Measurements from ENCODE around the gene MAGEB17. TPM values are rescaled to one million over a fixed set of nuclear protein-coding genes. Genes with fewer than 3 reads are reported as not detected.
A peak's percentile ranks its signal among the peaks of the same experiment; 100 is the strongest.

MAGEB17 gene
- total and polyA plus RNA-seq, 2 experiments from 2014 or later = 0.14 to 0.42 TPM

DNA sequence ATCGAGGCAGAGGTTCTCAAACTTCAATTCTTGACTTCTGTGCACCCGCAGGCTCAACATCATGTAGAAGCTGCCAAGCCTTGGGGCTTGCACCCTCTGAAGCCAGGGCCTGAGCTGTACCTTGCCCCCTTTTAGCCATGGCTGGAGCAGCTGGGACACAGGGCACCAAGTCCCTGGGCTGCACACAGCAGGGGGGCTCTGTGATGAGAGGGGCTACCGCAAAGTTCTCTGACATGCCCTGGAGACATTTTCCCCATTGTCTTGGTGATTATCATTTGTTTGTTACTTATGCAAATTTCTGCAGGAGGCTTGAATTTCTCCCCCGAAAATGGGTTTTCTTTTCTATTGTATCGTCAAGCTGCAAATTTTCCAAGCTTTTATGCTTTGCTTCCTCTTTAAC lies 4.9 kb upstream of the MAGEB17 start:
- Mint-ChIP-seq H3K36me3 (ENCODE audit: low read depth) (peaks cover 15% of the 10 kb centered on the region; the same call in 2 of the 3 replicates), H3K4me3 (no peak overlapping the region), H3K27ac (no peak overlapping the region), H3K4me1 (peaks cover 18% of the 10 kb centered on the region), H3K27me3 (ENCODE audit: insufficient read depth, low read depth, poor library complexity) (peaks cover 2% of the 10 kb centered on the region), H3K9me3 (no peaks in the 10 kb centered on the region)
- Histone ChIP-seq H3K4me1 (ENCODE audit: insufficient read depth) (no peaks in the 10 kb centered on the region), H3K4me3 (no peak overlapping the region), H3K27ac (ENCODE audit: low read depth) (peak overlapping the region; percentile 84), H3K9me2 (ENCODE audit: insufficient read depth) (no peaks in the 10 kb centered on the region), H3K36me3 (ENCODE audit: insufficient read depth) (no peaks in the 10 kb centered on the region), H2AFZ (no peak overlapping the region), H3K4me2 (no peak overlapping the region), H4K20me1 (replicated peaks; ENCODE audit: insufficient read depth) (no peaks in the 10 kb centered on the region), H3F3A (replicated peaks; ENCODE audit: low read depth) (no peaks in the 10 kb centered on the region), H3K79me2 (replicated peaks; ENCODE audit: insufficient read depth) (no peaks in the 10 kb centered on the region), H3K27me3 (ENCODE audit: insufficient read depth) (no peaks in the 10 kb centered on the region)
- DNase-seq (ENCODE audit: low spot score) = peak; percentile 27
- no peak for TF ChIP-seq JUNB (IDR thresholded peaks at IDR 0.05; ENCODE audit: unreplicated experiment)
- TF ChIP-seq POLR2AphosphoS5 (IDR thresholded peaks at IDR 0.05; ENCODE audit: low read depth) = no peak
- no peak for TF ChIP-seq NANOG (IDR thresholded peaks at IDR 0.05; ENCODE audit: borderline replicate concordance)
- no peak for TF ChIP-seq ZNF114 (CRISPR knock-in tag; IDR thresholded peaks at IDR 0.05)
- TF ChIP-seq EZH2phosphoT487 (IDR thresholded peaks at IDR 0.05; ENCODE audit: unreplicated experiment) = no peak
- no peak for TF ChIP-seq CREB1 (CRISPR knock-in tag; IDR thresholded peaks at IDR 0.05; ENCODE audit: low read depth)
- no peak for TF ChIP-seq ZNF462 (CRISPR knock-in tag; IDR thresholded peaks at IDR 0.05)
- no peak for TF ChIP-seq REST (IDR thresholded peaks at IDR 0.05; ENCODE audit: unreplicated experiment)
- no peak for TF ChIP-seq STAT1 (IDR thresholded peaks at IDR 0.05; ENCODE audit: unreplicated experiment)
- TF ChIP-seq, protein P1, sequence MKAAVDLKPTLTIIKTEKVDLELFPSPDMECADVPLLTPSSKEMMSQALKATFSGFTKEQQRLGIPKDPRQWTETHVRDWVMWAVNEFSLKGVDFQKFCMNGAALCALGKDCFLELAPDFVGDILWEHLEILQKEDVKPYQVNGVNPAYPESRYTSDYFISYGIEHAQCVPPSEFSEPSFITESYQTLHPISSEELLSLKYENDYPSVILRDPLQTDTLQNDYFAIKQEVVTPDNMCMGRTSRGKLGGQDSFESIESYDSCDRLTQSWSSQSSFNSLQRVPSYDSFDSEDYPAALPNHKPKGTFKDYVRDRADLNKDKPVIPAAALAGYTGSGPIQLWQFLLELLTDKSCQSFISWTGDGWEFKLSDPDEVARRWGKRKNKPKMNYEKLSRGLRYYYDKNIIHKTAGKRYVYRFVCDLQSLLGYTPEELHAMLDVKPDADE (IDR thresholded peaks at IDR 0.05) = no peak
- no peak for TF ChIP-seq ZNF331 (CRISPR knock-in tag; IDR thresholded peaks at IDR 0.05; ENCODE audit: low read depth)
- TF ChIP-seq CTCF (conservative IDR thresholded peaks at IDR 0.05; ENCODE audit: low read depth in 2 of 2) = no peak
- no peak for TF ChIP-seq EZH2 (IDR thresholded peaks at IDR 0.05; ENCODE audit: low read depth, unreplicated experiment)
- ATAC-seq = peak; percentile 57
